ENCODE data around the gene DNASE1L3. TPM values are rescaled to one million over a fixed set of nuclear protein-coding genes. Genes with fewer than 3 reads are reported as not detected.

The DNASE1L3 gene
- total and polyA plus RNA-seq, 2 of the 13 experiments (the other 11 are each of a cell fraction or from before 2014, with no cell fraction given) = 0.86 to 1.7 TPM

DNA sequence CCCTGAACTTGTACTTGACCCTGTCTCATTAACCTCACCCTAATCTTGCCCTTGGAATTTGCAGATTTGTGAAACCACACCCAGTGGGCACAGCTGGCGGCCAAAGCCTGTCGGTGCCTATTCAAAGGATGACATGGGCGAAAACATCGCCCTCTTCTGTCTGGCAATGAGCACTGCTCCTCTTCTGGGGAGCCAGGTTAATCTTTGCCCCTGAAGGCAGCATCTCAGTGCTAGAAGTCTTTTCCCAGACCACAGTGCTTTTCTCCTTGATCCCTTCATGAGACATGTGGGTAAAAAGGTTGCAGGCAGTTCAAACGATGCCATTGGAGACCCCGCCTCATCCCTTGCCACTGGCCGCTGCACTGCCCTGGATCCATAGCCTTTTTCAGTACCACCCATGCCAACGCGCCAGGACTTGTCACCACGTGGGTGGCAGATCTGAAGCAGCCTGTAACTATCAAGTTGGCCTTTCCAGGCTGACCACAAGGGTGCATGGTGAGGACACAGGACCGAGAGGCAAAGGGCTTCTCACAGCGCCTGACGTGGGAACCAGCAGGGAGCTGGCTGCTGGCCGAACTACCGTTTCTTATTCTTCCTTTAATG is 6.5 kb upstream of the DNASE1L3 start (continued):
- TF ChIP-seq, protein P1, sequence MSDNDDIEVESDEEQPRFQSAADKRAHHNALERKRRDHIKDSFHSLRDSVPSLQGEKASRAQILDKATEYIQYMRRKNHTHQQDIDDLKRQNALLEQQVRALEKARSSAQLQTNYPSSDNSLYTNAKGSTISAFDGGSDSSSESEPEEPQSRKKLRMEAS (IDR thresholded peaks at IDR 0.05) = peak; percentile 90
- TF ChIP-seq, protein P2, sequence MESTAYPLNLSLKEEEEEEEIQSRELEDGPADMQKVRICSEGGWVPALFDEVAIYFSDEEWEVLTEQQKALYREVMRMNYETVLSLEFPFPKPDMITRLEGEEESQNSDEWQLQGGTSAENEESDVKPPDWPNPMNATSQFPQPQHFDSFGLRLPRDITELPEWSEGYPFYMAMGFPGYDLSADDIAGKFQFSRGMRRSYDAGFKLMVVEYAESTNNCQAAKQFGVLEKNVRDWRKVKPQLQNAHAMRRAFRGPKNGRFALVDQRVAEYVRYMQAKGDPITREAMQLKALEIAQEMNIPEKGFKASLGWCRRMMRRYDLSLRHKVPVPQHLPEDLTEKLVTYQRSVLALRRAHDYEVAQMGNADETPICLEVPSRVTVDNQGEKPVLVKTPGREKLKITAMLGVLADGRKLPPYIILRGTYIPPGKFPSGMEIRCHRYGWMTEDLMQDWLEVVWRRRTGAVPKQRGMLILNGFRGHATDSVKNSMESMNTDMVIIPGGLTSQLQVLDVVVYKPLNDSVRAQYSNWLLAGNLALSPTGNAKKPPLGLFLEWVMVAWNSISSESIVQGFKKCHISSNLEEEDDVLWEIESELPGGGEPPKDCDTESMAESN (CRISPR knock-in tag; conservative IDR thresholded peaks at IDR 0.05) = no peak
- no peak for TF ChIP-seq ZNF496 (CRISPR knock-in tag; IDR thresholded peaks at IDR 0.05; ENCODE audit: insufficient replicate concordance)
- TF ChIP-seq ZFP1 (CRISPR knock-in tag; IDR thresholded peaks at IDR 0.05) = peak; percentile 60; the same call in 1 of the 2 replicates
- TF ChIP-seq, protein P3, sequence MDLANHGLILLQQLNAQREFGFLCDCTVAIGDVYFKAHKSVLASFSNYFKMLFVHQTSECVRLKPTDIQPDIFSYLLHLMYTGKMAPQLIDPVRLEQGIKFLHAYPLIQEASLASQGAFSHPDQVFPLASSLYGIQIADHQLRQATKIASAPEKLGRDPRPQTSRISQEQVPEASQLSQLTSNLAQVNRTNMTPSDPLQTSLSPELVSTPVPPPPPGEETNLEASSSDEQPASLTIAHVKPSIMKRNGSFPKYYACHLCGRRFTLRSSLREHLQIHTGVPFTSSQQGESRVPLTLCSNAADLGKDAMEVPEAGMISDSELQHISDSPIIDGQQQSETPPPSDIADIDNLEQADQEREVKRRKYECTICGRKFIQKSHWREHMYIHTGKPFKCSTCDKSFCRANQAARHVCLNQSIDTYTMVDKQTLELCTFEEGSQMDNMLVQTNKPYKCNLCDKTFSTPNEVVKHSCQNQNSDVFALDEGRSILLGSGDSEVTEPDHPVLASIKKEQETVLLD (CRISPR knock-in tag; IDR thresholded peaks at IDR 0.05; ENCODE audit: low read depth) = 0 out of 2 replicates have a peak, but pooled peaks have one; percentile 22
- peak; percentile 33; the same call in 1 of the 2 replicates for TF ChIP-seq ZNF768 (CRISPR knock-in tag; IDR thresholded peaks at IDR 0.05)
- 0 out of 2 replicates have a peak, but pooled peaks have one; percentile 45 for TF ChIP-seq REL (CRISPR knock-in tag; conservative IDR thresholded peaks at IDR 0.05)
- peak; percentile 80 for TF ChIP-seq HNF1B (CRISPR knock-in tag; IDR thresholded peaks at IDR 0.05)
- peak; percentile 54; the same call in 1 of the 2 replicates for TF ChIP-seq MEF2D (CRISPR knock-in tag; IDR thresholded peaks at IDR 0.05)
- TF ChIP-seq FOSL2 (CRISPR knock-in tag; IDR thresholded peaks at IDR 0.05) = peak; percentile 40; the same call in 1 of the 2 replicates
- TF ChIP-seq SP4 (CRISPR knock-in tag; IDR thresholded peaks at IDR 0.05) = peak; percentile 49; the same call in 1 of the 2 replicates
- TF ChIP-seq NCOA2 (CRISPR knock-in tag; IDR thresholded peaks at IDR 0.05) = 0 out of 2 replicates have a peak, but pooled peaks have one; percentile 14
- TF ChIP-seq HNRNPL (IDR thresholded peaks at IDR 0.05; ENCODE audit: low read depth, low read length) = peak; percentile 96
- TF ChIP-seq ZNF263 (CRISPR knock-in tag; IDR thresholded peaks at IDR 0.05) = peak; percentile 60
- no peak for TF ChIP-seq NONO (IDR thresholded peaks at IDR 0.05)
- peak; percentile 53; the same call in 1 of the 2 replicates for TF ChIP-seq NONO (CRISPR knock-in tag; conservative IDR thresholded peaks at IDR 0.05)
- no peak for TF ChIP-seq MXD4 (CRISPR knock-in tag; IDR thresholded peaks at IDR 0.05)
- TF ChIP-seq IKZF5 (CRISPR knock-in tag; IDR thresholded peaks at IDR 0.05) = peak; percentile 45; the same call in 1 of the 2 replicates
- TF ChIP-seq PHF20 (CRISPR knock-in tag; IDR thresholded peaks at IDR 0.05) = no peak
- no peak for TF ChIP-seq LCORL (IDR thresholded peaks at IDR 0.05)
- peak; percentile 65 for TF ChIP-seq LCORL (CRISPR knock-in tag; IDR thresholded peaks at IDR 0.05)
- TF ChIP-seq, protein P4, sequence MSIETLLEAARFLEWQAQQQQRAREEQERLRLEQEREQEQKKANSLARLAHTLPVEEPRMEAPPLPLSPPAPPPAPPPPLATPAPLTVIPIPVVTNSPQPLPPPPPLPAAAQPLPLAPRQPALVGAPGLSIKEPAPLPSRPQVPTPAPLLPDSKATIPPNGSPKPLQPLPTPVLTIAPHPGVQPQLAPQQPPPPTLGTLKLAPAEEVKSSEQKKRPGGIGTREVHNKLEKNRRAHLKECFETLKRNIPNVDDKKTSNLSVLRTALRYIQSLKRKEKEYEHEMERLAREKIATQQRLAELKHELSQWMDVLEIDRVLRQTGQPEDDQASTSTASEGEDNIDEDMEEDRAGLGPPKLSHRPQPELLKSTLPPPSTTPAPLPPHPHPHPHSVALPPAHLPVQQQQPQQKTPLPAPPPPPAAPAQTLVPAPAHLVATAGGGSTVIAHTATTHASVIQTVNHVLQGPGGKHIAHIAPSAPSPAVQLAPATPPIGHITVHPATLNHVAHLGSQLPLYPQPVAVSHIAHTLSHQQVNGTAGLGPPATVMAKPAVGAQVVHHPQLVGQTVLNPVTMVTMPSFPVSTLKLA (IDR thresholded peaks at IDR 0.05) = peak; percentile 57
- no peak for TF ChIP-seq ZNF780A (CRISPR knock-in tag; IDR thresholded peaks at IDR 0.05)
- 0 out of 2 replicates have a peak, but pooled peaks have one; percentile 43 for TF ChIP-seq KDM5B (CRISPR knock-in tag; IDR thresholded peaks at IDR 0.05; ENCODE audit: borderline replicate concordance)
